Chondrocyte (in vitro differentiated cells): ENCODE results near the gene FRRS1. TPM values are rescaled to one million over a fixed set of nuclear protein-coding genes. Genes with fewer than 3 reads are reported as not detected.

Source experiments
- DNase-seq: peaks from one replicate; pipeline ENCODE4 v3.0.0; 2021; ENCODE audit warnings: mixed read lengths, low spot score
- H3K27ac Mint-ChIP-seq: one replicate; pipeline ENCODE4 v1.8.0; 2021; ENCODE audit warnings: mild to moderate bottlenecking, moderate library complexity, mixed read lengths; ENCODE audit not compliant: unreplicated experiment
- H3K27me3 Mint-ChIP-seq: 2 replicates; pipeline ENCODE4 v1.8.0; 2021; ENCODE audit warnings: low read depth, mixed read lengths
- H3K36me3 Mint-ChIP-seq: 2 replicates; pipeline ENCODE4 v1.8.0; 2021; ENCODE audit warnings: low read depth, mixed read lengths
- H3K4me1 Mint-ChIP-seq: 2 replicates; pipeline ENCODE4 v1.8.0; 2021; ENCODE audit warnings: low read depth, mild to moderate bottlenecking, mixed read lengths
- H3K4me3 Mint-ChIP-seq: one replicate; pipeline ENCODE4 v1.8.0; 2021; ENCODE audit warnings: mild to moderate bottlenecking, moderate library complexity, mixed read lengths; ENCODE audit not compliant: unreplicated experiment
- H3K9me3 Mint-ChIP-seq: 2 replicates; pipeline ENCODE4 v1.8.0; 2021; ENCODE audit warnings: low read depth, mixed read lengths
- long read RNA-seq: library from polyadenylated mRNA; stranded (forward); transcript quantifications from one replicate; pipeline ENCODE4 v2.0.0, GENCODE V29; 2021
- total RNA-seq: library from RNA; stranded (reverse); gene quantifications from 3 replicates; pipeline ENCODE4 v1.2.1, GENCODE V29; 2021
- TF ChIP-seq, protein P1 (sequence below): fragments of 200-600 bp; sonication (generic); IDR thresholded peaks from 2 replicates; pipeline ENCODE4 v1.5.0; 2021; ENCODE audit warnings: antibody characterized with exemption, mild to moderate bottlenecking, moderate library complexity

FRRS1 gene, protein sequence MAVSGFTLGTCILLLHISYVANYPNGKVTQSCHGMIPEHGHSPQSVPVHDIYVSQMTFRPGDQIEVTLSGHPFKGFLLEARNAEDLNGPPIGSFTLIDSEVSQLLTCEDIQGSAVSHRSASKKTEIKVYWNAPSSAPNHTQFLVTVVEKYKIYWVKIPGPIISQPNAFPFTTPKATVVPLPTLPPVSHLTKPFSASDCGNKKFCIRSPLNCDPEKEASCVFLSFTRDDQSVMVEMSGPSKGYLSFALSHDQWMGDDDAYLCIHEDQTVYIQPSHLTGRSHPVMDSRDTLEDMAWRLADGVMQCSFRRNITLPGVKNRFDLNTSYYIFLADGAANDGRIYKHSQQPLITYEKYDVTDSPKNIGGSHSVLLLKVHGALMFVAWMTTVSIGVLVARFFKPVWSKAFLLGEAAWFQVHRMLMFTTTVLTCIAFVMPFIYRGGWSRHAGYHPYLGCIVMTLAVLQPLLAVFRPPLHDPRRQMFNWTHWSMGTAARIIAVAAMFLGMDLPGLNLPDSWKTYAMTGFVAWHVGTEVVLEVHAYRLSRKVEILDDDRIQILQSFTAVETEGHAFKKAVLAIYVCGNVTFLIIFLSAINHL
- total RNA-seq, result 2.0 to 5.2 TPM (median 2.2 TPM) in 3 replicates
- long read RNA-seq, result 0 reads

DNA sequence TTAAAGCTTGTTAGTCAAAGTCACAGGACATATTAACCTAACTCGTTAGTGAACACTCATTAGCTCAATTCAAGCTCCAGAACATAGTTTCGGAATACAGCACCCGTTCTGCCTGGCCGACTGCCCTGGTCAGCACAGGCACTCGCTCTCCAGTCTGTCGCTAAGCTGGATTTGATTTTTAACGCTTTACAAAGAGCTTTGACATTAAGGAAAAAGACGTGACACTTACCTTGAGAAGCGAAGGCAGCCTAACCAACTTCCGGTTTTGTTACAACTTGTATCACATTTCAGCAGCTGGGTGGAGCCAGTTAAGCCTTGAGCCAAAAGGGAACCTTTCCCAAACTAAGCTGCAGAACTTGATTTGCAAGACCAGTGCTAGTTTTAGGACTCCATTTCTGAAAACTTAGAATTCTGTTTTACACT lies at the start of gene FRRS1:
TSS of gene FRRS1 (minus strand) at position 258 of the 423 bp plus-strand sequence. CDS start 17,867 bp downstream, outside the sequence.
- Mint-ChIP-seq H3K27ac (peak within 1 kb of the TSS; percentile 19), H3K9me3 (no peaks in the 10 kb centered on the region), H3K36me3 (no peaks in the 10 kb centered on the region), H3K4me1 (peaks cover 27% of the 10 kb centered on the region), H3K27me3 (peaks cover 2% of the 10 kb centered on the region), H3K4me3 (peak within 1 kb of the TSS; percentile 80)
- TF ChIP-seq, protein P1, sequence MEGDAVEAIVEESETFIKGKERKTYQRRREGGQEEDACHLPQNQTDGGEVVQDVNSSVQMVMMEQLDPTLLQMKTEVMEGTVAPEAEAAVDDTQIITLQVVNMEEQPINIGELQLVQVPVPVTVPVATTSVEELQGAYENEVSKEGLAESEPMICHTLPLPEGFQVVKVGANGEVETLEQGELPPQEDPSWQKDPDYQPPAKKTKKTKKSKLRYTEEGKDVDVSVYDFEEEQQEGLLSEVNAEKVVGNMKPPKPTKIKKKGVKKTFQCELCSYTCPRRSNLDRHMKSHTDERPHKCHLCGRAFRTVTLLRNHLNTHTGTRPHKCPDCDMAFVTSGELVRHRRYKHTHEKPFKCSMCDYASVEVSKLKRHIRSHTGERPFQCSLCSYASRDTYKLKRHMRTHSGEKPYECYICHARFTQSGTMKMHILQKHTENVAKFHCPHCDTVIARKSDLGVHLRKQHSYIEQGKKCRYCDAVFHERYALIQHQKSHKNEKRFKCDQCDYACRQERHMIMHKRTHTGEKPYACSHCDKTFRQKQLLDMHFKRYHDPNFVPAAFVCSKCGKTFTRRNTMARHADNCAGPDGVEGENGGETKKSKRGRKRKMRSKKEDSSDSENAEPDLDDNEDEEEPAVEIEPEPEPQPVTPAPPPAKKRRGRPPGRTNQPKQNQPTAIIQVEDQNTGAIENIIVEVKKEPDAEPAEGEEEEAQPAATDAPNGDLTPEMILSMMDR, result no peak
- DNase-seq, result no peak

DNA sequence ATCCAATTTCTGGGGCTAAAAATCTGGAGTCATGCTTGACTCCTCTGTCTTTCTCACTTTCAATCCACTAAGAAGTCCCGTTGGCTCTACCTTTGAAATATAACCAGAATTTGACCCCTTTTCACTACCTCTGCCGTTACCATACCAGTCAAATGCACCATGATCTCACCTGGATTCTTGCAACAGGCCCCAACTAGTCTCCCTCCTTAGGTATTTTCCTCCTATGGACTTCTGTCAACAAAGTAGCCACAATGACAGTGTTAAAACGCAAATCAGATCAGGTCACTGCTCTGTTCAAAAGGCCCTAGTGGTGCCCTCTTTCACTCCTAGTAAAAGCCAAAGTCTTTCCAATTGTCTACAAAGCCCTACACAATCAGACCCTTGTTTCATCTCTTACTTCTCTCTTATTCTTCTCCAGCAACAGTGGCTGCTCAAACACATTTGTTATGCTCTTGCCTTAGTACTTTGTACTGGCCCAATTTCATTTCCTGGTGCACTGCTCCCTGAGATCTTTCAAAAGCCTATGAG lies 48.0 kb upstream of the FRRS1 start:
- H3K4me1 Mint-ChIP-seq, result no peaks in the 10 kb centered on the region

DNA sequence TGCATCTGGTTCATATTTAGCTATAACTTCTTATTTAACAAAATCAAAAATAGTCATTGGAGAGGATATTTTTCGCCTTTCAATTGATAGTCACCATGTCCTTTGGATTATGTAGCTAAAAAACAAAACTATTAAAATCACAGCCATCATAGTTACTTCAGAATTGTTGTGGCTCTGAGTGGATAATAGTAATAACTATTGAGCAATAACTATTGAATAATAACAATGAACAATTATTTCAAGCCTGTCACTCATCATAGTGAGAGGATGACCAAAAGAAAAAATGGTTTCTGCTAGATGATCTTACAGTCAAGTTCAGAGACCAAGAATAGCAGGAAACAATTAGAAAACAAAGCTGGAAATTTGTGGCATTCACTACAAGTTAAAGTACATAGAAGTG lies 45.3 kb upstream of the FRRS1 start:
- H3K4me1 Mint-ChIP-seq, result peaks cover 10% of the 10 kb centered on the region
- H3K27ac Mint-ChIP-seq, result no peak overlapping the region
- no peak for DNase-seq
- peaks cover 7% of the 10 kb centered on the region for H3K27me3 Mint-ChIP-seq
- H3K4me3 Mint-ChIP-seq, result no peak overlapping the region
- TF ChIP-seq, protein P1, result no peak
- H3K9me3 Mint-ChIP-seq, result no peaks in the 10 kb centered on the region
- H3K36me3 Mint-ChIP-seq, result no peaks in the 10 kb centered on the region

More for the DNA sequence above, 48.0 kb upstream of the FRRS1 start:
- TF ChIP-seq, protein P1, result no peak
- Mint-ChIP-seq H3K9me3 (no peaks in the 10 kb centered on the region), H3K4me3 (no peak overlapping the region), H3K27ac (no peak overlapping the region), H3K27me3 (peaks cover 7% of the 10 kb centered on the region), H3K36me3 (no peaks in the 10 kb centered on the region)
- DNase-seq, result no peak

DNA sequence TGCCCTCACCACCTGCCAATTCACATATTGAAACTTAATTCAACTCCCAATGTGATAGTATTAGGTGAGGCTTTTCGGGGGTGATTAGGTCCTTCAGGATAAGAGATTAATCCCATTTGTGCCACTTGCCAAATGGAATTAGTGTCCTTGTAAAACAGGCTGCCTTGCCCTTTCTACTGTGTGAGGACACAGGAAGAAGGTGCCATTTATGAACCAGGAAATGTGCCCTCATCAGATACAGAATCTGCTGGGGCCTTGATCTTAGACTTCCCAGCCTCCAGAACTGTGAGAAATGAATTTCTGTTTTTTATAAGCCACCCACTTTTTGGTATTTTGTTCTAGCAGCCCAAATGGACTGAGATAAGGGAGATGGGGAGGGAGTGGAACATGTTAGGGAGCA lies 44.6 kb upstream of the FRRS1 start:
- Mint-ChIP-seq H3K4me1 (peaks cover 10% of the 10 kb centered on the region), H3K27me3 (peaks cover 3% of the 10 kb centered on the region), H3K9me3 (no peaks in the 10 kb centered on the region), H3K27ac (no peak overlapping the region), H3K4me3 (no peak overlapping the region), H3K36me3 (no peaks in the 10 kb centered on the region)
- no peak for DNase-seq
- TF ChIP-seq, protein P1, result no peak

DNA sequence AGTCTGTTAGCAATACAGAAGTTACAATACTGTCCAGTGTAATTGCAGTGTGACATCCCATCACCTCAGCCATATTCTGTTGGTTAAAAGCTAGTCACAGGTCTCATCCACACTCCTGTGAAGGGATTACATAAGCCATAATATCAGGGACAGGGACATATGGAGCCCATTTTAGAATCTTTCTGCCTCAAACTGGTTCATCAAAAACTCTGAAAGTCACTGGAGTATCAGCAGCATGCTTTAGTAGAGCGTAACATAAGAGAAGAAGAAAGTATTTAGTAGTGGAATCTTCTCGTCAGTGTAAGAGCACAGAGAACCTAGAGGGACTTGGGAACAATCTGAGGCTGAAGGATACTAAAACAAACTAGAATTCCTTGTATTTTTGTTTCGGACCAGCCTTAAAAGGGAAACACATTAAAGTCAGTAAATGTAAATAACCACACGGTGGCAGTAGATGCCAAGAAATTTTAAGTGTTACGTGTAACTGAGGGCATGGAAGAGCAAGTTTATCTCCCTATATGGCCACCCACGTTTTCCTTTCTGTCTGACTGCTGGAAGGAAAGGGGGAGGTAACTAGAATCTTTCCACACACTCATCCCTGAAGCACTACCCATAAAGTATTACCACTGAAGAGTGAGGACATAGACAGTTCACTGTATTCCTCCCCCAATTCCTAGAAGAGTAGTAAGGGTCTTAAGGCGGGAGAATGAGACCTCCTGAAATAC lies 42.1 kb upstream of the FRRS1 start:
- Mint-ChIP-seq H3K27ac (peak overlapping the region; percentile 55), H3K27me3 (no peaks in the 10 kb centered on the region), H3K9me3 (no peaks in the 10 kb centered on the region), H3K36me3 (no peaks in the 10 kb centered on the region), H3K4me1 (peaks cover 10% of the 10 kb centered on the region), H3K4me3 (peak overlapping the region; percentile 54)
- DNase-seq, result no peak
- TF ChIP-seq, protein P1, result peak; percentile 95
